Smooth muscle cell (in vitro differentiated cells): ENCODE data around the gene SUZ12. TPM values are rescaled to one million over a fixed set of nuclear protein-coding genes. Genes with fewer than 3 reads are reported as not detected.

ENCODE experiments used
- DNase-seq: peaks from one replicate; lab custom pipeline; 2025; ENCODE audit not compliant: unreplicated experiment; lab: John Stamatoyannopoulos, UW
- H2AFZ ChIP-seq: fragments of 200-600 bp; sonication (generic); 2 replicates; pipeline ENCODE4 v1.6.0; 2016; ENCODE audit warnings: antibody characterized with exemption, low read depth, mild to moderate bottlenecking
- H3F3A ChIP-seq: fragments of 200-600 bp; sonication (generic); 2 replicates; pipeline ENCODE4 v1.6.0; 2017; ENCODE audit warnings: antibody characterized with exemption, low read depth
- H3K27ac ChIP-seq: fragments of 200-600 bp; sonication (generic); 2 replicates; pipeline ENCODE4 v1.5.1; 2016; ENCODE audit warnings: low read depth, mild to moderate bottlenecking
- H3K27me3 ChIP-seq: fragments of 200-600 bp; sonication (generic); 2 replicates; pipeline ENCODE4 v1.6.1; 2016; ENCODE audit warnings: low read depth, mild to moderate bottlenecking
- H3K36me3 ChIP-seq: fragments of 200-600 bp; sonication (generic); 2 replicates; pipeline ENCODE4 v1.5.1; 2016; ENCODE audit warnings: low read depth
- H3K4me1 ChIP-seq: fragments of 200-600 bp; sonication (generic); 2 replicates; pipeline ENCODE4 v1.5.1; 2016; ENCODE audit warnings: low read depth
- H3K4me2 ChIP-seq: fragments of 200-600 bp; sonication (generic); 2 replicates; pipeline ENCODE4 v1.6.0; 2016; ENCODE audit warnings: mild to moderate bottlenecking
- H3K4me3 ChIP-seq: fragments of 200-600 bp; sonication (generic); 2 replicates; pipeline ENCODE4 v1.5.1; 2016; ENCODE audit warnings: mild to moderate bottlenecking
- H3K79me2 ChIP-seq: fragments of 200-600 bp; sonication (generic); 2 replicates; pipeline ENCODE4 v1.6.0; 2016; ENCODE audit warnings: low read depth, mild to moderate bottlenecking
- H3K9ac ChIP-seq: fragments of 200-600 bp; sonication (generic); 2 replicates; pipeline ENCODE4 v1.6.0; 2016; ENCODE audit warnings: low read depth
- H3K9me3 ChIP-seq: fragments of 200-600 bp; sonication (generic); replicated peaks from 2 replicates; pipeline ENCODE4 v1.5.1; 2016; ENCODE audit warnings: low read depth
- H4K20me1 ChIP-seq: fragments of 200-600 bp; sonication (generic); 2 replicates; pipeline ENCODE4 v1.6.0; 2016; ENCODE audit warnings: low read depth
- WGBS: methylation state at CpG from one replicate; pipeline ENCODE4 v1.1.7; 2016; ENCODE audit warnings: low lambda C conversion rate; 5-methylcytosine and 5-hydroxymethylcytosine counted together
- polyA plus RNA-seq: library from polyadenylated mRNA; unstranded; fragments of >200 nt; fragmentation: Nextera tagmentation; extraction: Ambion mirVana; gene quantifications from 2 replicates; pipeline ENCODE4 v1.2.1, GENCODE V29; 2016
- total RNA-seq: library from RNA; depleted of rRNA; stranded (reverse); fragments of >200 nt; gene quantifications from 2 replicates; pipeline ENCODE4 v1.2.3, GENCODE V29; 2014
- TF ChIP-seq, protein P1 (sequence below): fragments of 200-600 bp; sonication (generic); IDR thresholded peaks from 2 replicates; pipeline ENCODE4 v1.5.1; 2017; ENCODE audit warnings: borderline replicate concordance, mild to moderate bottlenecking, antibody characterized with exemption; ENCODE audit not compliant: insufficient read depth, poor library complexity, severe bottlenecking

Gene SUZ12
- total and polyA plus RNA-seq, 2 experiments from 2014 or later = 11.1 to 26.3 TPM

DNA sequence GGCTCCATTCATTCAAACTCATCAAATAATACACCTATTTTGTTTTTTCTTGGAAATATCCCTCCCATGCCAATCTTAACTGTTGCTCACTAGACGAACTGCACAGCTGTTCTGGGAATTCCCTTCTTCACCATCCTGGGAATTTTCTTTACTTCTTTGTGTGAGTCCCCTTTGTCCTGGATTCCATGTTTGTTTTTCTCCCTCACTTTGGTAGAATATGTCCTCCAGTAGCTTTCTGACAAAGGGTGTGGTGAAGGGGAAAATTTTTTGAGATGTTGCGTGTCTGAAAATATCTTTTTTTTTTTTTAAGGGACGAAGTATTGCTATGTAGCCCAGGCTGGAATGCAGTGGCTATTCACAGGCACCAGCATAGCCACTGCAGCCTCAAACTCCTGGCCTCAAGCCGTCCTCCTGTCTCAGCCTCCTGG, 18.1 kb upstream of the SUZ12 start:
- no peak overlapping the region for H3K4me3 ChIP-seq
- no peaks in the 10 kb centered on the region for H3K27me3 ChIP-seq
- no peak for DNase-seq
- H3K9ac ChIP-seq = no peak overlapping the region
- H3F3A ChIP-seq = no peaks in the 10 kb centered on the region
- H3K36me3 ChIP-seq = no peaks in the 10 kb centered on the region
- no peak overlapping the region for H2AFZ ChIP-seq
- no peak overlapping the region for H3K27ac ChIP-seq
- no peaks in the 10 kb centered on the region for H3K9me3 ChIP-seq
- H3K79me2 ChIP-seq = no peaks in the 10 kb centered on the region
- no peaks in the 10 kb centered on the region for H3K4me1 ChIP-seq
- TF ChIP-seq, protein P1, sequence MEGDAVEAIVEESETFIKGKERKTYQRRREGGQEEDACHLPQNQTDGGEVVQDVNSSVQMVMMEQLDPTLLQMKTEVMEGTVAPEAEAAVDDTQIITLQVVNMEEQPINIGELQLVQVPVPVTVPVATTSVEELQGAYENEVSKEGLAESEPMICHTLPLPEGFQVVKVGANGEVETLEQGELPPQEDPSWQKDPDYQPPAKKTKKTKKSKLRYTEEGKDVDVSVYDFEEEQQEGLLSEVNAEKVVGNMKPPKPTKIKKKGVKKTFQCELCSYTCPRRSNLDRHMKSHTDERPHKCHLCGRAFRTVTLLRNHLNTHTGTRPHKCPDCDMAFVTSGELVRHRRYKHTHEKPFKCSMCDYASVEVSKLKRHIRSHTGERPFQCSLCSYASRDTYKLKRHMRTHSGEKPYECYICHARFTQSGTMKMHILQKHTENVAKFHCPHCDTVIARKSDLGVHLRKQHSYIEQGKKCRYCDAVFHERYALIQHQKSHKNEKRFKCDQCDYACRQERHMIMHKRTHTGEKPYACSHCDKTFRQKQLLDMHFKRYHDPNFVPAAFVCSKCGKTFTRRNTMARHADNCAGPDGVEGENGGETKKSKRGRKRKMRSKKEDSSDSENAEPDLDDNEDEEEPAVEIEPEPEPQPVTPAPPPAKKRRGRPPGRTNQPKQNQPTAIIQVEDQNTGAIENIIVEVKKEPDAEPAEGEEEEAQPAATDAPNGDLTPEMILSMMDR = no peak
- no peaks in the 10 kb centered on the region for H4K20me1 ChIP-seq
- 85% methylated on average over 4 of the region's 4 CpGs for WGBS
- no peak overlapping the region for H3K4me2 ChIP-seq

DNA sequence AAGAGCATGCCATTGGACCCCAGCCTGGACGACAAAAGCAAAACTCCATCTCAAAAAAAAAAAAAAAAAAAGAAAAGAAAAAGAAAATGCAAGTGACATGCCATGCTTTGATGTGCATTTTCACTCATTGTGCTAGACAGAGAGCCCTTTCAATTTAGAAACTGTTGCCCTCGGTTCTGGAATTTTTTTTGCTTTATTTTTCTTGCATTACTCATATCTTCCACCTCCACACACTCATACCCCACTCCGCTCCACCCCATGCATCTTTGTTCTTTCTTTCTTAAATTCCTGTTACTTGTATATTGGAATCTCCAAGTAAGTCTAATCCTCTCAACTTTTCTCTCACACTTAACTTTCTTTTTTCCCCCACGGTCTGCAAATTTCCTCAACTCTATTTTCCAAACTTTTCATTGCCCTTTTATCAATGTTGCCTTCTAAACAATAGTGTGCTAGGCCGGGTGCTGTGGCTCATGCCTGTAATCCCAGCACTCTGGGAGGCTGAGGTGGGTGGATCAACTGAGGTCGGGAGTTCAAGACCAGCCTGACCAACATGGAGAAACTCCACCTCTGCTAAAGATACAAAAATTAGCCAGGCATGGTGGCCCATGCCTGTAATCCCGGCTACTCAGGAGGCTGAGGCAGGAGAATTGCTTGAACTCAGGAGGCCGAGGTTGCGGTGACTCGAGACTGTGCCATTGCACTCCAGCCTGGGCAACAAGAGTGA, 16.8 kb upstream of the SUZ12 start:
- no peak for DNase-seq
- H3K4me1 ChIP-seq = no peaks in the 10 kb centered on the region
- no peak overlapping the region for H3K4me3 ChIP-seq
- H3K27ac ChIP-seq = no peak overlapping the region
- H3K4me2 ChIP-seq = no peak overlapping the region
- TF ChIP-seq, protein P1 = no peak
- H3K27me3 ChIP-seq = no peaks in the 10 kb centered on the region
- no peaks in the 10 kb centered on the region for H3F3A ChIP-seq
- H4K20me1 ChIP-seq = no peaks in the 10 kb centered on the region
- no peaks in the 10 kb centered on the region for H3K79me2 ChIP-seq
- H3K36me3 ChIP-seq = no peaks in the 10 kb centered on the region
- H3K9ac ChIP-seq = no peak overlapping the region
- H2AFZ ChIP-seq = no peak overlapping the region
- H3K9me3 ChIP-seq = no peaks in the 10 kb centered on the region
- 81% methylated on average over 9 of the region's 10 CpGs for WGBS

DNA sequence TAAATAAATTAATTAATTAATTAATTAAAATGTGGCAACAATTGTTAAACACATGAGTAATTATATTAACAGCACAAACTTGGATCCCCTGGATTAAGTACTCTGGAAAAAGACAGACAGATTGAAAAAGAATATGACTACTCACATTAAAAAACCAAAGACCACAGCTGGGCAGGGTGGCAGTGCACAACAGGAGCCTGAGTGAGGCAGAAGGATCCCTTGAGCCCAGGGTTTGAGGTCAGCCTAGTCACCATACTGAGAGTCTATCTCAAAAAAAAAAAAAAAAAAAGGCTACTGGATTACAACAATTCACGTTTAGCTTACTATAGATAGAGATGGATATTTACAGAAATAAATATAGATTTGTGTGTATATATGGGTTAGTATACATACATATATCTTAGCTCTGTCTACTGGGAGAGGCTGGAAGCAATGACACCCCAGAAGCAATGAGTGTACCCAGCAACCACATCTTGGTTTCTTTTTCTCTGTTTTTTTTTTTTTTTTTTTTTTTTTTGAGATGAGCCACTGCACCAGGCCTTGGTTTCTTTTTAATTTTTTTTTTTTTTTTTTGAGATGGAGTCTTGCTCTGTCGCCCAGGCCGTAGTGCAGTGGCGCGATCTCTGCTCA, 10.6 kb upstream of the SUZ12 start:
- no peaks in the 10 kb centered on the region for H3F3A ChIP-seq
- no peak overlapping the region for H2AFZ ChIP-seq
- H3K9me3 ChIP-seq = no peaks in the 10 kb centered on the region
- no peak for DNase-seq
- 98% methylated on average over 5 of the region's 5 CpGs for WGBS
- H3K27me3 ChIP-seq = no peaks in the 10 kb centered on the region
- no peaks in the 10 kb centered on the region for H3K36me3 ChIP-seq
- no peak overlapping the region for H3K4me2 ChIP-seq
- no peak overlapping the region for H3K4me3 ChIP-seq
- H3K4me1 ChIP-seq = no peaks in the 10 kb centered on the region
- no peak overlapping the region for H3K27ac ChIP-seq
- H4K20me1 ChIP-seq = no peaks in the 10 kb centered on the region
- H3K9ac ChIP-seq = no peak overlapping the region
- TF ChIP-seq, protein P1 = no peak
- H3K79me2 ChIP-seq = no peaks in the 10 kb centered on the region
